Measurements from ENCODE around the gene RAPGEF4. TPM values are rescaled to one million over a fixed set of nuclear protein-coding genes. Genes with fewer than 3 reads are reported as not detected.

Gene RAPGEF4
- total and polyA plus RNA-seq, 4 donors = 0.46 to 22.8 (median 3.9) TPM

DNA sequence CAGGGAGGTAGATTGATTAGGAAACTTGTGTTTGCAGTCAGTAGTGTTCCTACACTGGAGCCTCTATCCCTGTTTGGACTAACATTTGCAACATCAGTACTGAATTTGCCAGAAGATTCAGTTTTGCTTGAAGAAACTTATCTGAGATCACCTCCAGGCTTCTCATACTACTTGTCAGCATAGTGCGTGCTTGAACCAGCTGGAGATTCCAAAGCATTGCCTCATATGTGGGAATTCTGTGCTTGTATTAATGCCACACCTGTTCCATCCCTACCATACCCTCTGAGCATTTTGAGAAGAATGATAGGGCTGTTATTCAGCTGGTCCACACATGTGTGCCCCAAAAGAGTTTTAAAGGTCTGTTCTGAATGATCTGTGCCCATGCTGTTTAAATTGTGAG lies 148.7 kb downstream of the RAPGEF4 start:
- no peak for DNase-seq
- Histone ChIP-seq H3K4me3 (ENCODE audit: low read length in 2 of 2) (no peak overlapping the region), H3K4me1 (ENCODE audit: control insufficient read depth in 1 of 2, insufficient read depth in 2 of 2, low read length in 2 of 2) (no peaks in the 10 kb centered on the region), H3K36me3 (ENCODE audit: control insufficient read depth in 1 of 2, insufficient read depth in 2 of 2, low read length in 1 of 2) (no peaks in the 10 kb centered on the region), H3K9me3 (ENCODE audit: control insufficient read depth, low read length) (no peaks in the 10 kb centered on the region), H3K27ac (ENCODE audit: low read depth in 1 of 2, low read length in 2 of 2) (no peak overlapping the region), H3K27me3 (ENCODE audit: control insufficient read depth in 1 of 2, insufficient read depth in 2 of 2, low read length in 1 of 2) (no peaks in the 10 kb centered on the region)
- intact Hi-C loops (cut with DNase I) = no loop called here
- ATAC-seq (ENCODE audit: low FRiP score) = no peak
- WGBS, 2 donors = 95 to 97% methylated on average over 1 of the region's 1 CpG

DNA sequence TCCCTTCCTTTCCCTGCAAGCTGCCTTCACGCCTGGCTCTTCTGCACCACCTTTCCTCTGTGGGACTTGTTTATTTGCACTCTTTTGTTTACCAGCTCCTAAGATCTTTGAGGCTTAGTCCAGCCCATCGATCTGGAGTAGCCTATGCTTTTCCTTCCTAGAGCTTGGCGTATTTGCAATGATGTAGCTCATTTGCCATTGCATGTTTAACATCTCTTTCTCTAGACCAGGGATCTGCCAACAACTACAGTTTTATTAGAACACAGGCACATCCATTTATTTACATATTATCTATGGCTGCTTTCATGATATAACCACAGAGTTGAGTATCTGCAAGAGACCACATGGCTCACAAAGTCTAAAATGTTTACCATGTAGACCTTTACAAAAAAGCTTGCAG lies 150.4 kb downstream of the RAPGEF4 start:
- peaks cover 0 to 3% of the 10 kb centered on the region in 2 donors for H3K4me1 ChIP-seq (ENCODE audit: control insufficient read depth in 1 of 2, insufficient read depth in 2 of 2, low read length in 2 of 2)
- no peaks in the 10 kb centered on the region for H3K27me3 ChIP-seq (ENCODE audit: control insufficient read depth in 1 of 2, insufficient read depth in 2 of 2, low read length in 1 of 2)
- ATAC-seq (ENCODE audit: low FRiP score) (no peak), DNase-seq (no peak)
- H3K27ac ChIP-seq (ENCODE audit: low read depth in 1 of 2, low read length in 2 of 2) = no peak overlapping the region
- no peaks in the 10 kb centered on the region for H3K36me3 ChIP-seq (ENCODE audit: control insufficient read depth in 1 of 2, insufficient read depth in 2 of 2, low read length in 1 of 2)
- no peak overlapping the region for H3K4me3 ChIP-seq (ENCODE audit: low read length in 2 of 2)
- H3K9me3 ChIP-seq (ENCODE audit: control insufficient read depth, low read length) = no peaks in the 10 kb centered on the region
- intact Hi-C loops (cut with DNase I) = no loop called here
- 88 to 97% methylated on average over 3 of the region's 3 CpGs for WGBS, 2 donors

DNA sequence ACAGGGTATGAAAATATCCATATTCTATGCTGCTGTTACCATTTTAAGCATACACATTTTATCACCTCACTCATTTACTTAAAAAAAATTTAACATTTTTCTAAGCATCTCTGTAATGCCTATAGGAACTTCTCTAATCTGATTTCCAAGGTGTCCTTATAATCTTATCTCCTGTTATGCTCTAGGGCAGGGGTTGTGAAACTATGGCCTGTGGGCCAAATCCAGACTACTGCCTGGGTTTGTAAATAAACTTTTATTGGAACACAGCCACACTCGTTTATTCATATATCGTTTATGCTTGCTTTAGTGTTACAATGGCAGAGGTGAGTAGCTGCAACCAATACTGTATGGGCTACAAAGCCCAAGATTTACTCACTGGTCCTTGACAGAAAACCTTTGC lies 151.6 kb downstream of the RAPGEF4 start:
- WGBS, 2 donors = 87 to 92% methylated on average over 2 of the region's 2 CpGs
- DNase-seq (no peak), ATAC-seq (ENCODE audit: low FRiP score) (no peak)
- Histone ChIP-seq H3K4me1 (ENCODE audit: control insufficient read depth in 1 of 2, insufficient read depth in 2 of 2, low read length in 2 of 2) (peaks cover 0 to 3% of the 10 kb centered on the region in 2 donors), H3K4me3 (ENCODE audit: low read length in 2 of 2) (no peak overlapping the region), H3K27ac (ENCODE audit: low read depth in 1 of 2, low read length in 2 of 2) (no peak overlapping the region), H3K27me3 (ENCODE audit: control insufficient read depth in 1 of 2, insufficient read depth in 2 of 2, low read length in 1 of 2) (no peaks in the 10 kb centered on the region), H3K36me3 (ENCODE audit: control insufficient read depth in 1 of 2, insufficient read depth in 2 of 2, low read length in 1 of 2) (no peaks in the 10 kb centered on the region), H3K9me3 (ENCODE audit: control insufficient read depth, low read length) (no peaks in the 10 kb centered on the region)
- intact Hi-C loops (cut with DNase I) = no loop called here

DNA sequence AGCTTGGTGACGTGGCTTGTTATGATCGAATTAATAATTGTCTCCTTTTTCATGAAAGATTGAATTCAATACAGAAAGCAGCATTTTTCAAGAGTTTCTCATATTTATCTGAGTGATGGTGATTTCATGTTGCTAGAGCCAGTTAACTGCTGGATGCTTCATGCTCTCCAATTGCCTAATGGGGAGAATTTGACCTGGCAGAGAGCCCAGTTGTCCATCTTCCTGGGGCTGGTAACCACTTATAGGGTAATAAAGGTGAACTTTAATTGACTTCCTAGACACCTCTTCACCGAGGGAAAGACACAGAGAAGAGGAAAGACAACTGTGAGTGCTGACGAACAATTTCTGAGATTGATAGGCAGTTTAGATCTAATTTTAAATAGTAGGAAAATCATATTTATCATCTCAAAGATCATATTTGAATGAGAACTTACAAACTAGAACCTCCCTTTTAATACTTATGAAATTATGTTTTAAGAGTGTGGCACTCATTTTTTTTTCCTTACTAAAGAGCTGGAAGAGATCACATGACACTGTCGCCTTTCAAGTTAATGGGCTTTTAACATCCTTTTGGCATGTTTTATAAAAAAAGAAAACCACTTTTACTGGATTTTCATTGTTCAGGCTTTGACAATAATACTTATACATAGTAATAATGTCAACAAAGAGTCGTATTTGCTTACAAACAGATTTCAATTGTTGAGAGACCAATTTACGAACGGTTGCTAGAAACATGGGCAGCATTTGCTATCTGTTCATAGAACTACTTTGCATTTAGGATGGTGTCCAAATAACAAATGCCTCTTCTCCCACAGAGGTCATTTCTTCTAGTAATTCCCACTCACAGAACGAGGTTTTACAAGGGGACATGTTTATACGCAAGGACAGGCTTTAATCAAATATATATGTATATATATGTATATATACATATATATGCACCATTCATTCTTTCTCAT lies 153.3 kb downstream of the RAPGEF4 start:
- no peaks in the 10 kb centered on the region for H3K9me3 ChIP-seq (ENCODE audit: control insufficient read depth, low read length)
- H3K27ac ChIP-seq (ENCODE audit: low read depth in 1 of 2, low read length in 2 of 2) = no peak overlapping the region
- ATAC-seq (ENCODE audit: low FRiP score) = no peak
- peaks cover 0 to 3% of the 10 kb centered on the region in 2 donors for H3K4me1 ChIP-seq (ENCODE audit: control insufficient read depth in 1 of 2, insufficient read depth in 2 of 2, low read length in 2 of 2)
- intact Hi-C loops (cut with DNase I) = no loop called here
- H3K27me3 ChIP-seq (ENCODE audit: control insufficient read depth in 1 of 2, insufficient read depth in 2 of 2, low read length in 1 of 2) = no peaks in the 10 kb centered on the region
- H3K4me3 ChIP-seq (ENCODE audit: low read length in 2 of 2) = no peak overlapping the region
- DNase-seq = no peak
- WGBS, 2 donors = 72% methylated on average over 10 of the region's 10 CpGs
- H3K36me3 ChIP-seq (ENCODE audit: control insufficient read depth in 1 of 2, insufficient read depth in 2 of 2, low read length in 1 of 2) = no peaks in the 10 kb centered on the region

DNA sequence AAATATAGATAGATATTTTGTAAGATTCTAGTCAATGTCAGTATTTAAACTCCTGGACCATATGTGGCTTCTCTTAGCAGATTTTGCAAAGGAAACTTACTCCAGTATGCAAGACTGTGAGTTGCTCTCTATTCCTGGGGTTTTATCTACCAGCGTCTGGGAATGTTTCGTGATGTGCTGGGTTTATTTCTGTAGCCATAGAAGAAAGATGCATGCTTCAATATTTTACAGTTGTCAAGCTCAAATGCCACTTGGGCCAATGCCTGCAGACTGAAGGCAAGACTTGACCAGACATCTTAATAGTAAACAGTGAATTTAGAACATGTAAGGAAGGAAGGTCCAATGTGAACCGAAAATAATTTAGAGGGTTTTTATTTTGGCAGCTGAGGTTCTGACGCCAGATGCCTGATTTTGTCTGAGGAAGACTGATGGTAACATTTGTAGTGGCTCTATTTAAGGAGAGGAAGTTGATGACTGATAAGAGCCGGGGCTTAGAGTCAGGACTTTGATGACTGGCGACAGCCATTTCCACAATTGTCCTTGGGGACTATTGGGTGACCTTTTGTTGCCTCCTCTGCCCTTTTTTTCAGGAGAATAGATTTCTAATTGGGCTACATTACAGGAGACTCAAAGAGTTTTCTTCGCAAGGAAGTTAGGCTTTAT lies 154.3 kb downstream of the RAPGEF4 start:
- Histone ChIP-seq H3K27ac (ENCODE audit: low read depth in 1 of 2, low read length in 2 of 2) (no peak overlapping the region), H3K9me3 (ENCODE audit: control insufficient read depth, low read length) (no peaks in the 10 kb centered on the region), H3K4me1 (ENCODE audit: control insufficient read depth in 1 of 2, insufficient read depth in 2 of 2, low read length in 2 of 2) (peaks cover 0 to 3% of the 10 kb centered on the region in 2 donors), H3K36me3 (ENCODE audit: control insufficient read depth in 1 of 2, insufficient read depth in 2 of 2, low read length in 1 of 2) (no peaks in the 10 kb centered on the region), H3K4me3 (ENCODE audit: low read length in 2 of 2) (no peak overlapping the region), H3K27me3 (ENCODE audit: control insufficient read depth in 1 of 2, insufficient read depth in 2 of 2, low read length in 1 of 2) (no peaks in the 10 kb centered on the region)
- DNase-seq (no peak), ATAC-seq (ENCODE audit: low FRiP score) (no peak)
- intact Hi-C loops (cut with DNase I) = no loop called here
- 11 to 12% methylated on average over 7 of the region's 7 CpGs for WGBS, 2 donors

DNA sequence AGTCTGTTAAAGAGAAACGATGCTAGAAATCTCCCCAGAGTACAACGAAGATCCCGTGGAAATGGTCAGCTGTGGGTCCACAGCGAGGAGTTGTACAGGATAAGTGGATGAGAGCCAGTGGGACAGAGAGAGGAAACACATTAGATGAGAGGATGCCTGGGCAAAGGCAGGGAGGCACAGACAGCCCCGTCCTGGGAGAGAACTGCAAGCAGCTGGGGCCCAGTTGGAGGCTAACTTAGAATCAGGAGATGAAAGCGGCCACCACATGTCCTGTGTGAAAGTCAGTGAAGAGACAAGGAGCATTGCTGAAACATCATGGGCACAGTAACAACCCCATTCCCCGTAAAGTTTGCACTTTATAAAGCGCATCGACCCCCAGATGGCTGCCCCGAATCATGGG lies 157.5 kb downstream of the RAPGEF4 start:
- no peaks in the 10 kb centered on the region for H3K9me3 ChIP-seq (ENCODE audit: control insufficient read depth, low read length)
- no peaks in the 10 kb centered on the region for H3K36me3 ChIP-seq (ENCODE audit: control insufficient read depth in 1 of 2, insufficient read depth in 2 of 2, low read length in 1 of 2)
- no peak for DNase-seq
- H3K27me3 ChIP-seq (ENCODE audit: control insufficient read depth in 1 of 2, insufficient read depth in 2 of 2, low read length in 1 of 2) = no peaks in the 10 kb centered on the region
- no peak overlapping the region for H3K27ac ChIP-seq (ENCODE audit: low read depth in 1 of 2, low read length in 2 of 2)
- 94 to 96% methylated on average over 10 of the region's 10 CpGs for WGBS, 2 donors
- no peak overlapping the region for H3K4me3 ChIP-seq (ENCODE audit: low read length in 2 of 2)
- intact Hi-C loops (cut with DNase I) = no loop called here
- ATAC-seq (ENCODE audit: low FRiP score) = no peak
- H3K4me1 ChIP-seq (ENCODE audit: control insufficient read depth in 1 of 2, insufficient read depth in 2 of 2, low read length in 2 of 2) = peaks cover 0 to 3% of the 10 kb centered on the region in 2 donors

DNA sequence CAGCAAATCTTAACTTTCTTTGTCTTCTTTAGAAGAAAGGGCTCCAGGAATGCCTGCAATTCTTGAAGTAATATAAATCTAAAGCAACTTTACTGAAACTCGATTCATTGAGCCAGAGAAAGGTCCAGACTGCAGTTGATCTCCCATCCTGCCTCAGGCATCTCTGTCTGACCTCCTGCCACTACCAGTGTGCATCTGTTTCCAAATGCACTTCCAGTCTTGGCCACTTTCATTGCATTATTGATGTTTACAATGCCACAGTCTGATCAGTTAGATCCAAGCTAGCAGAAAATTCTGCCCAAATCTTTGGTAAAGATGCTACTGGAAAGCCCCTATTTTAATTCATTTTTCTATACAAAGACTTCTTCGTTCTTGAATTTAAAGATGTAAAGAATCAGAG lies 158.0 kb downstream of the RAPGEF4 start:
- Histone ChIP-seq H3K36me3 (ENCODE audit: control insufficient read depth in 1 of 2, insufficient read depth in 2 of 2, low read length in 1 of 2) (no peaks in the 10 kb centered on the region), H3K4me1 (ENCODE audit: control insufficient read depth in 1 of 2, insufficient read depth in 2 of 2, low read length in 2 of 2) (peaks cover 0 to 3% of the 10 kb centered on the region in 2 donors), H3K27me3 (ENCODE audit: control insufficient read depth in 1 of 2, insufficient read depth in 2 of 2, low read length in 1 of 2) (no peaks in the 10 kb centered on the region), H3K9me3 (ENCODE audit: control insufficient read depth, low read length) (no peaks in the 10 kb centered on the region), H3K4me3 (ENCODE audit: low read length in 2 of 2) (no peak overlapping the region), H3K27ac (ENCODE audit: low read depth in 1 of 2, low read length in 2 of 2) (no peak overlapping the region)
- no peak for ATAC-seq (ENCODE audit: low FRiP score)
- intact Hi-C loops (cut with DNase I) = no loop called here
- WGBS, 2 donors = 82 to 83% methylated on average over 2 of the region's 2 CpGs
- no peak for DNase-seq

DNA sequence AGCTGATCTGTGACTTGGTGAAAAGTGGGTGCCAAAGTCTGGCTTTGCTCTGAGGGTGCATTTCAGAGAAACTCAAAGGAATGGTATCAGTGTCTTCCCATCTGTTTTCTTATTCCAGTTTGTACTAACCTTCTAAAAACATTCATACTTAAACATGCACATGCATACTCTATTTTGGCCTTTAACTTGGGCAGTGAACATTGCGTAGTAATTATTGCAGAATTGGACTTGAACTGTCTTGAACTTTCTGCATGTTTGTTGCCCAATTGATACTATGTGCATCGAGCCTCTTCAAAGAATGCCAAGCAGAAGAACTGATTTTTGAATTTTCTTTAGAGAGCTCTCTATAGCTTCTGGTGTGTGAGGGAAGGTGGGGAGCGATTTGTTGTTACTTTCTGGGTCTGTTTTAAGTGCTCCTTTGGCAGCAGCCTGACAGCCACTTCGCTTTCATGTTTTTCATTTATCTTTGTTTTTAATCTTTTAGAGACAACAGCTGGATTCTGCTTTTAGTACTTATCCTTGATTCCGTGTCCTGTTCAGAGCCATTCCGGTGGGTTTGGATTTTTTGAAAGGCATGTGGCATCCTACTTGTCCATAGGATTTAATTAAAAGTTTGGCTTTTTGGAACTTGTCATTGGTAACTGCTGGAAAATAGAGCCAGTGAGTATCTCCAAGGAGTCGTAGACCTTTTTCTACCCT lies 159.2 kb downstream of the RAPGEF4 start:
- no peak overlapping the region for H3K4me3 ChIP-seq (ENCODE audit: low read length in 2 of 2)
- intact Hi-C loops (cut with DNase I) = no loop called here
- 91 to 92% methylated on average over 7 of the region's 7 CpGs for WGBS, 2 donors
- no peaks in the 10 kb centered on the region for H3K27me3 ChIP-seq (ENCODE audit: control insufficient read depth in 1 of 2, insufficient read depth in 2 of 2, low read length in 1 of 2)
- no peaks in the 10 kb centered on the region for H3K36me3 ChIP-seq (ENCODE audit: control insufficient read depth in 1 of 2, insufficient read depth in 2 of 2, low read length in 1 of 2)
- H3K4me1 ChIP-seq (ENCODE audit: control insufficient read depth in 1 of 2, insufficient read depth in 2 of 2, low read length in 2 of 2) = peaks cover 0 to 3% of the 10 kb centered on the region in 2 donors
- no peak overlapping the region for H3K27ac ChIP-seq (ENCODE audit: low read depth in 1 of 2, low read length in 2 of 2)
- DNase-seq (no peak), ATAC-seq (ENCODE audit: low FRiP score) (no peak)
- no peaks in the 10 kb centered on the region for H3K9me3 ChIP-seq (ENCODE audit: control insufficient read depth, low read length)

All from aorta (tissue), 5 donors.